ENCODE measurements around the gene UNC13D. TPM values are rescaled to one million over a fixed set of nuclear protein-coding genes. Genes with fewer than 3 reads are reported as not detected.
A peak's percentile ranks its signal among the peaks of the same experiment; 100 is the strongest.

The UNC13D gene
- total RNA-seq (2022): 3.5 and 7.6 TPM in 2 replicates
- percentile 24 among the genes with signal in this experiment for Bru-seq, nascent RNA
- percentile 49 among the genes with signal in this experiment for BruChase-seq, experiment 1, labeled RNA remaining after a 6-hour chase
- percentile 39 among the genes with signal in this experiment for BruChase-seq, experiment 2, labeled RNA remaining after a 2-hour chase
- long read RNA-seq, full-length matches to known transcripts: 1 of 5 reads
- long read RNA-seq, partial matches to known transcripts: 2 of 5 reads
- long read RNA-seq, other reads (novel, unspliced or antisense): 2 of 5 reads

DNA sequence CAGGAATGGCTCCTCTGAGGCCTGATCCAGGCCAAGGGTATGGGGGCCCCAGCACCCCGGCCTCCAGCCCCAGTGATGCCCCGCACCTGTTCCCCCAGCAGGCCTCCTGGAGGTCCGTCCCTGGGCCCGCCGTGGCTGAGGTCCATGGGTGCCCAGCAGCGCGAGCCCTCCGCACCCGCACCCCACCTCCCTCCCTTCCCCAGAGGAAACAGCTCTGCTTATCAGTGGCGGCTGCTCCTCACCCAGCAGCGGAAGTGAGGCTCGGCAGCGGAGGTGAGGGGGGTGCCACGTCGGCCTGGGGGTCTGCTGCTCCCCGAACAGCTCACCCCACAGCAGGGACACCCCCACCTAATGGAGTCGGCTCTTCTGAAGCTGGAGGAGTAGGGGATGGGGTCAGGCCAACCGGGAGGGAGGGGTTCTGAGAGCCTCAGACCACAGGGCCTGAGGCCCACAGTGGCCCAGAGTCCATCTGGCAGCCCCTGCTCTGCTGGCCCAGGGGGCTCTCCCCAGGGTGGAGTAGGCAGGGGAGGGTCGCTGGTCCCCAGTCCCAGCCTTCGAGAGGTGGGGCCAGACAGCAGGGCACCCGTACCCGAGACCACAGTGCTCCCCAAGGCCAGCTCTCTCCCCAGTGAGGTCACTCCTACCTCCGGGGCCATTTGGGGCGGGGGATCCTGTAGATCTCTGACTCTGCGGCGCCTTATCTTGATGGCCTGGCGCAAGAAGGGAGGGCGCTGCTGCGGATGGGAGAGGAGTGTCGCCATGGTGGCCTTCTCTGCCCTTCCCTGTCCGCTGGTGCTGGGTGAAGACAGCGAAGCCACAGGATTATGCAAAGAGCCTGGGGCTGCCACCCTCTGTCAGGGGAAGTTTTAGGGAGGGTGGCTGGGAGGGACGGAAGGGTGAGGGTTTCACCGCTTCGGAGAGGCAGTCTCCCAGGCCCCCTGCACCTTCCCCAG lies at the start of gene UNC13D:
TSS of gene UNC13D (minus strand) at position 828 of the 953 bp plus-strand sequence. CDS start at position 761, 67 bp downstream.
- peaks cover 34% of the 10 kb centered on the region for H3K36me3 Mint-ChIP-seq (ENCODE audit: insufficient read depth, unreplicated experiment)
- H3K4me1 Mint-ChIP-seq (ENCODE audit: insufficient read depth, unreplicated experiment): peaks cover 14% of the 10 kb centered on the region
- peak within 1 kb of the TSS; percentile 16 for H3K4me3 Mint-ChIP-seq (ENCODE audit: unreplicated experiment)
- H3K27ac Mint-ChIP-seq (ENCODE audit: low read depth, unreplicated experiment): no peak within 1 kb of the TSS
- ChIA-PET CTCF (interaction anchor here (1.3 to 1.7 kb wide), 2 partner anchors 11 to 52 kb away, joined by 3 to 8 read pairs; partner anchors contain the start of genes TRIM65 and WBP2), POLR2A (interaction anchor here (0.6 to 3.4 kb wide), 9 partner anchors 11 to 423 kb away, joined by 3 to 27 read pairs (median 3); partner anchors contain the start of genes UNK and WBP2)
- BruUV-seq (replicated peaks): no TSS peak
- no peaks in the 10 kb centered on the region for H3K27me3 Mint-ChIP-seq (ENCODE audit: insufficient read depth, unreplicated experiment)
- DNase-seq (ENCODE audit: unreplicated experiment): peak; percentile 60
- no peaks in the 10 kb centered on the region for H3K9me3 Mint-ChIP-seq (ENCODE audit: unreplicated experiment)
- TF ChIP-seq, protein P1, sequence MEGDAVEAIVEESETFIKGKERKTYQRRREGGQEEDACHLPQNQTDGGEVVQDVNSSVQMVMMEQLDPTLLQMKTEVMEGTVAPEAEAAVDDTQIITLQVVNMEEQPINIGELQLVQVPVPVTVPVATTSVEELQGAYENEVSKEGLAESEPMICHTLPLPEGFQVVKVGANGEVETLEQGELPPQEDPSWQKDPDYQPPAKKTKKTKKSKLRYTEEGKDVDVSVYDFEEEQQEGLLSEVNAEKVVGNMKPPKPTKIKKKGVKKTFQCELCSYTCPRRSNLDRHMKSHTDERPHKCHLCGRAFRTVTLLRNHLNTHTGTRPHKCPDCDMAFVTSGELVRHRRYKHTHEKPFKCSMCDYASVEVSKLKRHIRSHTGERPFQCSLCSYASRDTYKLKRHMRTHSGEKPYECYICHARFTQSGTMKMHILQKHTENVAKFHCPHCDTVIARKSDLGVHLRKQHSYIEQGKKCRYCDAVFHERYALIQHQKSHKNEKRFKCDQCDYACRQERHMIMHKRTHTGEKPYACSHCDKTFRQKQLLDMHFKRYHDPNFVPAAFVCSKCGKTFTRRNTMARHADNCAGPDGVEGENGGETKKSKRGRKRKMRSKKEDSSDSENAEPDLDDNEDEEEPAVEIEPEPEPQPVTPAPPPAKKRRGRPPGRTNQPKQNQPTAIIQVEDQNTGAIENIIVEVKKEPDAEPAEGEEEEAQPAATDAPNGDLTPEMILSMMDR (IDR thresholded peaks at IDR 0.05; ENCODE audit: unreplicated experiment): no peak
- intact Hi-C loops (cut with micrococcal nuclease): no loop called here

DNA sequence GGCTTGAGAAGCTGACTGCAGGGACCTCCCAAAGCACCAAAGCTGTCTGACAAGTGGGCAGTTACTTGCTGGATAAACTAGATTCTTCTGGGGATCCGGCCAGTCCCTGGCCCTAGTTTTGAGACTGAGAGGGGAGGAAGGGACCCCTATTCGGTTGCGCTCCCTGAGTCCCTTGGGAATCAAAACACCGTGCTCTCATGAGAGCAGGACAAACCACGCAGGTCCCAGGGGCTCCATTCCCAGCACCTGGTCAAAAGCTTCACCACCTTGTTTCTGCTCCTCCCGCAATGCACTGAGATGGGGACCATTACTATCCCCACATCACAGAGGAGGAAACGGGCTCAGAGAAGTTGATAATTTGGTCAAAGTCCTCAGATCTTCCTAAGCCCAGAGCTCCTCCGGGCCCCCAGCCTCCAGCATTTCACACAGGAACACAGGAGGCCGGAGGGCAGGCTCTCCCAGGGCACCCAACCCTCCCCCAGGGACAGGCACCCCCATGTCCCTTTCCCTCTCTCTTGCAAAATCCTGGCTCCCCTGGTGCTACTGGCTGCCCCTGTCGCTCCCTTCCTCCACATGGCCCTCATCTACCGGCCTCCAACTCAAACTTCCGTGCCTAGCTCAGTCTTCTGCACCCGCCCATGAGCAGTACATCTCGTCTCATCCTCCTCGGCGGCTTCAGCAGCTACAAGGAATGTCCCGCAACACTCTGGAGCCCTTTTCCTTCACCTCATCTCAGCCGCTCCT lies 49.3 kb upstream of the UNC13D start:
- intact Hi-C loops (cut with micrococcal nuclease): no loop called here
- BruUV-seq (replicated peaks): no TSS peak
- H3K27ac Mint-ChIP-seq (ENCODE audit: low read depth, unreplicated experiment): no peak overlapping the region
- TF ChIP-seq, protein P1 (IDR thresholded peaks at IDR 0.05; ENCODE audit: unreplicated experiment): no peak
- CTCF ChIA-PET: interaction anchor here (0.6 to 0.9 kb wide), 2 partner anchors 47 to 260 kb away, joined by 3 to 4 read pairs; partner anchors contain the start of gene SMIM5
- no peaks in the 10 kb centered on the region for H3K27me3 Mint-ChIP-seq (ENCODE audit: insufficient read depth, unreplicated experiment)
- H3K4me3 Mint-ChIP-seq (ENCODE audit: unreplicated experiment): no peak overlapping the region
- no peaks in the 10 kb centered on the region for H3K9me3 Mint-ChIP-seq (ENCODE audit: unreplicated experiment)
- peaks cover 19% of the 10 kb centered on the region for H3K4me1 Mint-ChIP-seq (ENCODE audit: insufficient read depth, unreplicated experiment)
- POLR2A ChIA-PET: interaction anchor here (0.8 to 5.0 kb wide), 4 partner anchors 11 to 116 kb away, joined by 4 to 80 read pairs (median 26); partner anchors contain the start of genes MRPL38, TRIM47 and WBP2
- H3K36me3 Mint-ChIP-seq (ENCODE audit: insufficient read depth, unreplicated experiment): peaks cover 26% of the 10 kb centered on the region
- no peak for DNase-seq (ENCODE audit: unreplicated experiment)

DNA sequence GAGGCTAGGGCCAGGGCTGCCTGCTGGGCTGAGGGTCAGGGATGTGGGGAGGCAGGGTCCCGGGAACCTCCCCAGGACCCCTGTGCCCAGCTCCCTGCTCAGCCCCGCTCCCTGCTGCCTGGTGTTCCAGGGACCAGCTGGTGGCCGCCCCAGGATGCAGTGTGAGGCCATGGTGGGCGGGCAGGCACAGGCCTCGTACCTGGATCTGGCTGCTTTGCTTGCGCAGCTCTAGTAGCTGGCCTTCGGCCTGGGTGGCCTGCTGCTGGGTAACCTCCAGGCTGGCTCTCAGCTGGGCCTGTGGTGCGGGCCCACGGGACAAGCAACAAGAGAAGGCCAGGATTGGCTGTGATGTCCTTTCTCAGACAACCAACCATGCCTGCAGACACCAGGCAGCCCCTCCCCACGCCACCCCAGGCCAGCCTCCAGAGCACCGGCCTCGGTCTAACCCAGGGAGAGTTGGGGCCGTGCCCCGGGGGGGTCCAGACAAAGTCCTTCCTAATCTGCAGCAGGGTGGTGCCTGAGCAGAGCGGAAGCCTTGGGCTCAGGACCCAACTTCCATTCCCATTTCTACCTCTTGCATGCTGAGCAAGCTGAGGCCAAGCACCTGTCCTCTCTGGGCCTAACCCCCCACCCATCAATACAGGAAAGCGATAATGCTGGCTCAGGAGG lies 48.5 kb upstream of the UNC13D start:
- no peaks in the 10 kb centered on the region for H3K27me3 Mint-ChIP-seq (ENCODE audit: insufficient read depth, unreplicated experiment)
- no peak overlapping the region for H3K4me3 Mint-ChIP-seq (ENCODE audit: unreplicated experiment)
- no TSS peak for BruUV-seq (replicated peaks)
- no peak for DNase-seq (ENCODE audit: unreplicated experiment)
- H3K27ac Mint-ChIP-seq (ENCODE audit: low read depth, unreplicated experiment): no peak overlapping the region
- peaks cover 19% of the 10 kb centered on the region for H3K4me1 Mint-ChIP-seq (ENCODE audit: insufficient read depth, unreplicated experiment)
- no peaks in the 10 kb centered on the region for H3K9me3 Mint-ChIP-seq (ENCODE audit: unreplicated experiment)
- intact Hi-C loops (cut with micrococcal nuclease): no loop called here
- TF ChIP-seq, protein P1 (IDR thresholded peaks at IDR 0.05; ENCODE audit: unreplicated experiment): no peak
- H3K36me3 Mint-ChIP-seq (ENCODE audit: insufficient read depth, unreplicated experiment): peaks cover 21% of the 10 kb centered on the region
- ChIA-PET POLR2A (interaction anchor here (0.6 to 5.0 kb wide), 6 partner anchors 12 to 67 kb away, joined by 3 to 80 read pairs (median 4); partner anchors contain the start of genes MRPL38, TRIM47 and WBP2), CTCF (interaction anchor here (0.5 kb wide), 1 partner anchor 96 kb away, joined by 3 read pairs; no protein-coding TSS in a partner anchor)
